Measurements from ENCODE around the gene PGA4.
A peak's percentile ranks its signal among the peaks of the same experiment; 100 is the strongest.
"Not testable (repeated sequence)": the region's sequence is repeated elsewhere in the genome, so short reads cannot be mapped to it uniquely, and the experiment has no call there.

The PGA4 gene

GRCh38 chr11:61250796-61251765 is 28.9 kb downstream of the PGA4 start:
- H3K4me3 Mint-ChIP-seq, DNase-seq, H3K27ac Mint-ChIP-seq, H3K4me1 Mint-ChIP-seq, H3K36me3 Mint-ChIP-seq, H3K9me3 Mint-ChIP-seq: not testable (repeated sequence)
- CTCF ChIA-PET, result interaction anchor here (0.7 to 5.3 kb wide), 5 partner anchors 85 to 266 kb away, joined by 3 to 65 read pairs (median 3); no protein-coding TSS in a partner anchor
- peaks cover 16% of the 10 kb centered on the region for H3K27me3 Mint-ChIP-seq

GRCh38 chr11:61252332-61252731 is 30.2 kb downstream of the PGA4 start:
- not testable (repeated sequence) for H3K4me1 Mint-ChIP-seq, H3K4me3 Mint-ChIP-seq, H3K27ac Mint-ChIP-seq, H3K9me3 Mint-ChIP-seq, H3K36me3 Mint-ChIP-seq, DNase-seq
- CTCF ChIA-PET, result interaction anchor here (0.9 to 5.3 kb wide), 3 partner anchors 42 to 183 kb away, joined by 3 to 65 read pairs (median 21); partner anchors contain the start of gene VWCE
- peaks cover 16% of the 10 kb centered on the region for H3K27me3 Mint-ChIP-seq

GRCh38 chr11:61254403-61255025 is 32.4 kb downstream of the PGA4 start:
- no peaks in the 10 kb centered on the region for H3K9me3 Mint-ChIP-seq
- H3K4me3 Mint-ChIP-seq, result no peak overlapping the region
- peaks cover 5% of the 10 kb centered on the region for H3K27me3 Mint-ChIP-seq
- no peak overlapping the region for H3K27ac Mint-ChIP-seq
- no peaks in the 10 kb centered on the region for H3K36me3 Mint-ChIP-seq
- H3K4me1 Mint-ChIP-seq, result no peaks in the 10 kb centered on the region
- DNase-seq, result peak; percentile 80
- CTCF ChIA-PET, result interaction anchor here (0.5 to 5.3 kb wide), 24 partner anchors 9 to 499 kb away, joined by 3 to 65 read pairs (median 3); partner anchors contain the start of genes DDB1, TKFC and VWCE

- Mint-ChIP-seq H3K4me3 (no peak overlapping the region), H3K27me3 (no peaks in the 10 kb centered on the region), H3K9me3 (no peaks in the 10 kb centered on the region), H3K27ac (no peak overlapping the region), H3K36me3 (no peaks in the 10 kb centered on the region), H3K4me1 (no peaks in the 10 kb centered on the region)
- CTCF ChIA-PET, result interaction anchor here (1.3 to 2.6 kb wide), 2 partner anchors 36 to 37 kb away, joined by 4 to 10 read pairs; partner anchors contain the start of gene VWCE
- DNase-seq, result no peak
Measured at GRCh38 chr11:61256710-61257482, 34.7 kb downstream of the PGA4 start.

GRCh38 chr11:61258546-61258945 is 36.4 kb downstream of the PGA4 start:
- Mint-ChIP-seq H3K27me3 (no peaks in the 10 kb centered on the region), H3K4me1 (no peaks in the 10 kb centered on the region), H3K4me3 (no peak overlapping the region), H3K36me3 (no peaks in the 10 kb centered on the region), H3K27ac (no peak overlapping the region), H3K9me3 (no peaks in the 10 kb centered on the region)
- no peak for DNase-seq
- CTCF ChIA-PET, result interaction anchor here (0.9 to 1.2 kb wide), 2 partner anchors 12 to 105 kb away, joined by 3 to 4 read pairs; no protein-coding TSS in a partner anchor

- CTCF ChIA-PET, result interaction anchor here (0.9 to 1.2 kb wide), 3 partner anchors 11 to 104 kb away, joined by 3 to 4 read pairs (median 4); no protein-coding TSS in a partner anchor
- H3K27me3 Mint-ChIP-seq, result no peaks in the 10 kb centered on the region
- H3K9me3 Mint-ChIP-seq, result no peaks in the 10 kb centered on the region
- no peak overlapping the region for H3K4me3 Mint-ChIP-seq
- no peaks in the 10 kb centered on the region for H3K4me1 Mint-ChIP-seq
- H3K36me3 Mint-ChIP-seq, result no peaks in the 10 kb centered on the region
- DNase-seq, result no peak
- no peak overlapping the region for H3K27ac Mint-ChIP-seq
Measured at GRCh38 chr11:61259363-61259762, 37.2 kb downstream of the PGA4 start.

- no peak overlapping the region for H3K27ac Mint-ChIP-seq
- DNase-seq, result no peak
- H3K4me3 Mint-ChIP-seq, result no peak overlapping the region
- H3K9me3 Mint-ChIP-seq, result no peaks in the 10 kb centered on the region
- no peaks in the 10 kb centered on the region for H3K27me3 Mint-ChIP-seq
- CTCF ChIA-PET, result interaction anchor here (1.2 kb wide), 1 partner anchor 10 kb away, joined by 3 read pairs; no protein-coding TSS in a partner anchor
- H3K36me3 Mint-ChIP-seq, result no peaks in the 10 kb centered on the region
- H3K4me1 Mint-ChIP-seq, result no peaks in the 10 kb centered on the region
Measured at GRCh38 chr11:61264371-61264770, 42.2 kb downstream of the PGA4 start.

- no peak for DNase-seq
- Mint-ChIP-seq H3K27ac (no peak overlapping the region), H3K4me3 (no peak overlapping the region), H3K27me3 (no peaks in the 10 kb centered on the region), H3K36me3 (no peaks in the 10 kb centered on the region), H3K9me3 (no peaks in the 10 kb centered on the region), H3K4me1 (no peaks in the 10 kb centered on the region)
- CTCF ChIA-PET, result interaction anchor here (1.2 kb wide), 1 partner anchor 10 kb away, joined by 3 read pairs; no protein-coding TSS in a partner anchor
Measured at GRCh38 chr11:61264795-61265194, 42.6 kb downstream of the PGA4 start.

- no peaks in the 10 kb centered on the region for H3K36me3 Mint-ChIP-seq
- no peak for DNase-seq
- no peaks in the 10 kb centered on the region for H3K9me3 Mint-ChIP-seq
- no peak overlapping the region for H3K4me3 Mint-ChIP-seq
- H3K27me3 Mint-ChIP-seq, result no peaks in the 10 kb centered on the region
- H3K4me1 Mint-ChIP-seq, result no peaks in the 10 kb centered on the region
- CTCF ChIA-PET, result interaction anchor here (1.1 to 1.2 kb wide), 2 partner anchors 11 to 12 kb away, joined by 3 read pairs; no protein-coding TSS in a partner anchor
- H3K27ac Mint-ChIP-seq, result no peak overlapping the region
Measured at GRCh38 chr11:61265357-61265756, 43.2 kb downstream of the PGA4 start.

- no peak overlapping the region for H3K27ac Mint-ChIP-seq
- no peaks in the 10 kb centered on the region for H3K27me3 Mint-ChIP-seq
- DNase-seq, result no peak
- CTCF ChIA-PET, result interaction anchor here (1.1 to 2.0 kb wide), 2 partner anchors 12 to 13 kb away, joined by 3 to 6 read pairs; no protein-coding TSS in a partner anchor
- H3K4me1 Mint-ChIP-seq, result no peaks in the 10 kb centered on the region
- H3K36me3 Mint-ChIP-seq, result no peaks in the 10 kb centered on the region
- H3K4me3 Mint-ChIP-seq, result no peak overlapping the region
- H3K9me3 Mint-ChIP-seq, result no peaks in the 10 kb centered on the region
Measured at GRCh38 chr11:61266602-61267001, 44.5 kb downstream of the PGA4 start.

- no peaks in the 10 kb centered on the region for H3K9me3 Mint-ChIP-seq
- H3K36me3 Mint-ChIP-seq, result no peaks in the 10 kb centered on the region
- no peak overlapping the region for H3K4me3 Mint-ChIP-seq
- CTCF ChIA-PET, result interaction anchor here (2.0 kb wide), 1 partner anchor 13 kb away, joined by 6 read pairs; no protein-coding TSS in a partner anchor
- no peaks in the 10 kb centered on the region for H3K4me1 Mint-ChIP-seq
- H3K27ac Mint-ChIP-seq, result no peak overlapping the region
- DNase-seq, result no peak
- no peaks in the 10 kb centered on the region for H3K27me3 Mint-ChIP-seq
Measured at GRCh38 chr11:61267437-61267841, 45.3 kb downstream of the PGA4 start.

GRCh38 chr11:61268588-61269250 is 46.6 kb downstream of the PGA4 start:
- H3K4me1 Mint-ChIP-seq, result no peaks in the 10 kb centered on the region
- DNase-seq, result no peak
- CTCF ChIA-PET, result interaction anchor here (1.1 to 2.0 kb wide), 3 partner anchors 13 to 68 kb away, joined by 3 to 6 read pairs (median 4); no protein-coding TSS in a partner anchor
- no peaks in the 10 kb centered on the region for H3K36me3 Mint-ChIP-seq
- H3K4me3 Mint-ChIP-seq, result no peak overlapping the region
- no peaks in the 10 kb centered on the region for H3K27me3 Mint-ChIP-seq
- H3K9me3 Mint-ChIP-seq, result no peaks in the 10 kb centered on the region
- H3K27ac Mint-ChIP-seq, result no peak overlapping the region
